ENCODE results near the gene SLC13A4.
"Not testable (repeated sequence)": the region's sequence is repeated elsewhere in the genome, so short reads cannot be mapped to it uniquely, and the experiment has no call there.

SLC13A4 gene

GRCh38 chr7:135748770-135749169, 20.8 kb upstream of the SLC13A4 start, which contains the start of gene FAM180A:
FAM180A (minus strand) TSS chr7:135748813; CDS start chr7:135748580, 233 bp downstream.
- no peak for DNase-seq

- no peak for DNase-seq
These were observed 19.4 kb upstream of the SLC13A4 start for GRCh38 chr7:135747366-135747765.

DNA sequence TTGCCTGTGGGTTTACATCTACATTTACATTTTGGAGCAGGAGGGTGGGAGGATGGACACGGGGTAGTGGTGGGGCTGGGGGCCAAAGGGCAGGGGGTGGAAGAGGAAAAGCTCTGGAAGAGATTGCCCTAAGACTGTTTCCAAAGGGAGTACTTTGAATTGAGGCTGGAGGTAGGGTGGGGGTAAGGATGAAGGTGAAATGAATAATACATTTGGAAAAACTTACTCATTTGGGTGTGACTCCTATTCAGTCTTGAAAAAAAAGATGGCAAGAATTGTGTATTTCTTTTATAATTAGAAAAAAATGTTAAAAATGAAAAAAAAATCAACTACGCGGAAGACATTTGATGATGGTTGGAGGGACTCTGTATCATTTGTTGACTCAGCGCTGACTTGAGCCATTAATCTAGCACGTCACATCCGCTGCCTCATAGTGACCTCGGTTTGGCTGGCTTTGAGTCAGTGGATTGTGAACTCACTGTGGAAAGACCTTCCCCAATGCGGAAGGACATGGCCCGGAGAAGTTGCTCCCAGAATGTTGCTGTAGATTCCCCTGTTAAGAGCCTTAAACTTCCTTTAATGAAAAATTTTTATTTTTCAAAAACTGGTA, 17.8 kb upstream of the SLC13A4 start:
- DNase-seq: no peak

GRCh38 chr7:135744938-135745702, 17.1 kb upstream of the SLC13A4 start:
- DNase-seq: no peak

DNA sequence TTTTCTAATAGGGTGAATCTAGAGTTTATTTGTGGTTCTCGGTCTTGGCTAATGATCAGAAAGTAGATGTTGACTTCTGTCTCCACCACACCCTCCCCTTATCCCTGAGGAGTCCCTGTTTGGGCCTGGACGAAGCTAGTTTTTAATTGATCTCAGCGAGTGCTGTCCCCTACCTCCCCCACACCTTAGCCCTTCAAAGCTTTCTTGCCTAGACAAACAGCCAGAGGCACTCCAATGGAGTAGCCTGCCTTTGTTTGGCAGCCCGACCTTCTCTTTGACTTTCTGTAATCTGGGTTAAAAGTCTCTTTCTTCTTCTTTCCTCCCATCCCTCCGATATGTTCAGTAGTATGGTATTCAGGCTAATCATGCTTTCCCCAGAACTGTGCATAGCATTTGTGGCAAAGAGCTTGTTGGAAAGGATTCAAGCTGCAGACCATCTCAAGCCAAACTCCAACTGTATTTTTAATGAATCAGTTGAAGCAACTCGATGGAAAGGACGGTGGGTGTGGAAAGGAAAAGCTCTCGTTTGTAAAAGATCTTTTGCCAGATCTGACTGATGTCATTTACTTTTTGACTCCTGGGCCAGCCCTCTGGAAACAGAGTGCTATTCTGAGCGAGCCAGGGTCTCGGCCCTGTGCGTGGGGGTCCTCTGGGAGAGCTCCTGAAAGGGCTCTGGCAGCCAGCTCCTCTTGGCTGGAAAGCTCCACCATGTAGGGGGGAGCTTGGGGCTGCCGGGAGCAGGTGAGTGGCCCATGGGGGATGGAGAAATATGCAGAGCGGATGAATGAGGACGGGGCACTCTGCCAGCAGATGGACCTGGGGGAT, 16.1 kb upstream of the SLC13A4 start:
- no peak for DNase-seq

DNA sequence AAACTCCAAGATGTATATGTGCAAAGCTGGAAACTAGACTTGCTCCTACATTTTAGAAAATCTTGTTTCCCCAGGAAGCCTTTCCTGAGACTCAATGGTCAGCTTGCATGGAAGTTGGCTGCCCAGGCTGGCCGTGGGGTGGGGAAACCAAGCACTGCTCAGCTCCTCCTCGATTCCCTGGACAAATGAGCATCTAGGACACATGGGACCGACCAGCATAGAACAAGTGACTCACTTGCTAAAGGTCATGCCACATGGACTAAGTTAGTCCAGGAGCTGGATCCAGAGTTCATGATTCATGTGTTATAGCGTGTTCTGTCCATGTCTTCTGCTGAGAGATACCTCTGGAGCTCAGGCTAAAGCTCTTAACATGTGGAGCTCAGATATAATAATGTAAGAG, 14.4 kb upstream of the SLC13A4 start:
- DNase-seq: no peak

- no peak for DNase-seq
These were observed 13.9 kb upstream of the SLC13A4 start for GRCh38 chr7:135741905-135742304.

GRCh38 chr7:135740889-135741288, 12.9 kb upstream of the SLC13A4 start:
- no peak for DNase-seq

GRCh38 chr7:135737306-135737647, 9.3 kb upstream of the SLC13A4 start:
- DNase-seq: not testable (repeated sequence)

GRCh38 chr7:135736586-135737305, 8.8 kb upstream of the SLC13A4 start:
- DNase-seq: no peak

- no peak for DNase-seq
These were observed 6.3 kb upstream of the SLC13A4 start for GRCh38 chr7:135734343-135734689.

DNA sequence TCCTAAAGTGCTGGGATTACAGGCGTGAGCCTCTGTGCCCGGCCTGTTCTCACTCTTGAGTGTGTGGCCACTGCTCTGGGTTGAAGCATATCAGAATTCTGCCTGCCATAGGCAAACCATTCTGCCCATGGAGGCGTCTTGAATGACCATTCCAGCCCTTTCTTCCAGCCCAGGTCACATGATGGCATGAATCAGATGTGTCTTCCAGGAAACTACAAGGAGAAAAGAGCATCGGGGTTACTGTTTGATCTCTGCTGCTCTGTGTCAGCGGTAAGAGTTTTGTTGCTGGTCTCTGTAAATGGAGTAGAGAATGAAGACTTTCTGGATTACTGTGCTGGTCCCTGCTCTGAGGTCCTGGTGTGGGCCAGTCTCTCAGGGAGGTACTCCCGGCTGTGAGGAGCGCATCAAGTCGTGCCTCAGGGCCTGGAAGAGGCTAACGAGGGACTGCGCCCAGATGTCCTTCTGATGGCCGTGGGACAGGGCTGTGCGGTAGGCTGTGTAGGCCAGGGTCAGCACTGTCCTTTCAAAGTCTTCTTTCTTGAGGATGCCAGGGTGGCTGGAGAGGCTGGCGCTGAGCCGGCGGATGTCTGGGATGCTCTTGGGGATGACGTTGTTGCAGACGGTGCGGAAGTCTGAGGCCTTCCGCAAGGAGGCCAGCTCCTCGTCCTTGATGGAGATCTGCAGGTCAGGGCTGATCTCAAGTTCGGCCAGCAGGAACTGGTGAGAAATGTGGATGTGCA, 5.8 kb upstream of the SLC13A4 start:
- no peak for DNase-seq

GRCh38 chr7:135731131-135731530, 3.1 kb upstream of the SLC13A4 start:
- DNase-seq: no peak

- DNase-seq: no peak
These were observed 1.2 kb upstream of the SLC13A4 start for GRCh38 chr7:135729230-135729629.

- DNase-seq: no peak
These were observed 894 bp downstream of the SLC13A4 start for GRCh38 chr7:135726911-135727673.

GRCh38 chr7:135726276-135726788, 1.7 kb downstream of the SLC13A4 start:
- no peak for DNase-seq

- DNase-seq: no peak
These were observed 4.6 kb downstream of the SLC13A4 start for GRCh38 chr7:135723411-135723810.

DNA sequence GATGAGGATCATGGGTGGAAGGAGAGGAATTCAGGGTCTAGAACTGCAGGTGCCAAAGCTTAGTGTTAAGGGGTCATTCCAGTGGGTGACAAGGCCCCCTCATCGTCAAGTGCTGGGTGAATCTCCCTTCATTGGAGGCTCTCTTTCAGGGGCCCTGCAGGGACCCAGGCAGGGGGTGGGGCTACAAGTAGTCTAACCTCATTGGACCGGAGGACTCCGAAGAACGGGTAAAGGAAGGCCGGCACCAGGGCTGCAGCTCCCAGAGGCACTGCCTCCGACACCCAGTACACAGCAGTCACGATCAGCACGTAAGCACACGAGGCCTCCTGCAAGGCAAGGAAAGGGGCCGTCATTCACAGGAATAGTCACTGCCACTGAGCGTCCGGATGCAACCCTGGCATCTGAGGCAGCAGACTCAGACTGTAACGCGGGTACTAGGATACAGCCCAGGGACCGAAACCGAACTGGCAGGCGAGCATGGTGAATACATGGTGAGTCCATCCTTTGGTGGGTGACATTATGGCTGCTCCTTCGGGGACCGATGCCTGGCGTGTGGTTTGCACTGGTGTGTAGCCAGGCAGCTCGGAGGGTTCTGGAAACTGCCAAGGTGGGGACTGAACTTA, 6.7 kb downstream of the SLC13A4 start:
- no peak for DNase-seq

DNA sequence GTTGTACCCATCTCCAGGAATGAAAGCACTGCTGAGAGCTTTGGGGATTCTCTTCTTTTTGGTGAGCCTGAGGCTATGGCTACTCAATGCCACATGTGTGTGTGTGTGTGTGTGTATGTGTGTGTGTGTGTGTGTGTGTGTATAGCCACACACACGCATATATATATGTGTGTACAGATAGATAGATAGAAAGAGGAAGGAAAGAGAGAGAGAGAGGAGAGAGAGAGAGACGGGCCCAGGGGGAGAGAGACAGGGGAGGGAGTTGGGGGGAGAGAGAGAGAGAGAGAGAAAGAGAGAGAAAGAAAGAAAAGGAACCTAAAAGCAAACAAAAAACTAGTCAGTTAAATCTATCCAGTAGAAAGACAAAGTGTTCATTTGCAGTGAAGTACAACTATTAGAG, 8.3 kb downstream of the SLC13A4 start:
- no peak for DNase-seq

DNA sequence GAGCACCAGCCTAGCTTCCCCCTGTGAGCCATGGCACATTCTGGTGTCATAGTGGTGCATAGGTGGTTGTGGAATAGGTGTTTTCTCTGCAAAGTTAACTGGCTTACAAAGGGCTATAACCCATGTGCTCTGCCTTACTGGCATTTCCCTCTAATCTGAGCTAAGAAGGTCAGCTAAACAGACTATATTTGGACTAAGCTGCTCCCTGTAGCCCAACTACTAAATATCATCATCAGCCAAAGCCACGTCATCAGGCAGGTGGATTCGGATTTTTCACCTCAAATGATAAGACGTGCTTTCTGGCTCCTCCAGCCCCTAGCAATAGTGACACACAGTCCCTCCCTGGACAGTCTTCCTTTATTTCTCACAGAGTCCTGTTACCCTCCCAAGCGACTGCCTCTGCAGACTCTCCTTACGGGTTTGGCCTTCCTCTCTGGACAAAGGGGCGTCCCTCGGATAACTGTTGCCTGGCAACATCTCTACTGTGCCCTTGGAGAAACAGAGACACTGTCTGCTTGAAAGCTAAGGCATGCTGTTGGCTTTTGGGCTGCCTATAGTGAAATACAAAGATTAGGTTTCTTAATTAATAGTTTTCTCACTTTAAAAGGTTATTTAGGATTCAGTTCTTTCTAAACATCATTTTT, 9.1 kb downstream of the SLC13A4 start:
- no peak for DNase-seq

Data from CD4-positive, alpha-beta T cell treated with Interleukin-21 for 1 hour (primary cell).